Non-pigmented ciliary epithelial cell (primary cell): Measurements from ENCODE around the gene CYP26B1.

Experiments
- DNase-seq: peaks from one replicate; pipeline ENCODE4 v3.0.0-alpha.2; 2010; ENCODE audit warnings: low read depth

The CYP26B1 gene

DNA sequence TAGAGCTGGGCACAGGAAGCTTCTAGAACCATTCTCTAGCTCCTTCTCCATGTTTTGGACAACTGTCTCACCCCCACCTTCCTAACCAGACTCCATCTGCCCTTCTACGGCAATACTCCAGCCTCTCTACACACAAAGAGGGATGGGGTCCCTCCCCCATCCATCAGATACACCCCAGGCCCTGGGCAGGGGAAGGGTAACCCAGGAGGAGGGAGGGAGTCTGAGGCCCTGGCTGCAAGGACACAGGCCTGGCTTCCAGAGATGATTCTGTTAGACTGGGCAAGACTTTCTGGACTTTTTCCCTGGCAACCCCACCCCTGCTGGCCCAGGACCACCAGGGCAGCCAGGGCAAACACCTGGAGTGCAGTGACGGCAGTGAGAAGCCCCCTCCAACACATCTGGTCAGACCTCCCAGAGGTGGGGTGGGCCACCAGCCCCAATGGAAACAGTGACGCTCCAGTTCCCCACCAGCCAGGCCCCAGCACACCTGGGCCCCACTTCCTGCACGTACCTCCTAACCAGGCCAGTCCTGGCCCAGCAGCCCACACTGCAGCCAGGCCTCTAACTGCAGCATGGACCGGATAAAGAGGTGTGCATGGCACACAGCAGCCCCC, 6.5 kb downstream of the CYP26B1 start:
- DNase-seq: no peak

DNA sequence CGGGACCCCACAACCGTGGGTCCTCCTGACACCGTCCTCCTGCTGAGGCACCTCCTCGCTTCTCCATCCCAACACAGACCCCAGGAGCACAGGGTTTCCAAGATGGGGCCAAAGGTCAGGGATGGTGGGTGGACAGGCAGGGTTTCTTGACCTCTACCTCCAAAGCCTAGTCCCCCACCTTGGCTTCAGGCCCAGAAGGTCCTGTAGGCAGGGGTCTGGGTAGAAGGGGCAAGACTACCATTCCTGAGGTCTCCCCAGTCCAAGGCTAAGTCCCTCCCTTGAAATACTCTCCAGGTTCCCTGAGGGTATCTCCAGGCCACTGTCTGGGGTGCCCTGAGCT, 7.1 kb downstream of the CYP26B1 start:
- no peak for DNase-seq

DNA sequence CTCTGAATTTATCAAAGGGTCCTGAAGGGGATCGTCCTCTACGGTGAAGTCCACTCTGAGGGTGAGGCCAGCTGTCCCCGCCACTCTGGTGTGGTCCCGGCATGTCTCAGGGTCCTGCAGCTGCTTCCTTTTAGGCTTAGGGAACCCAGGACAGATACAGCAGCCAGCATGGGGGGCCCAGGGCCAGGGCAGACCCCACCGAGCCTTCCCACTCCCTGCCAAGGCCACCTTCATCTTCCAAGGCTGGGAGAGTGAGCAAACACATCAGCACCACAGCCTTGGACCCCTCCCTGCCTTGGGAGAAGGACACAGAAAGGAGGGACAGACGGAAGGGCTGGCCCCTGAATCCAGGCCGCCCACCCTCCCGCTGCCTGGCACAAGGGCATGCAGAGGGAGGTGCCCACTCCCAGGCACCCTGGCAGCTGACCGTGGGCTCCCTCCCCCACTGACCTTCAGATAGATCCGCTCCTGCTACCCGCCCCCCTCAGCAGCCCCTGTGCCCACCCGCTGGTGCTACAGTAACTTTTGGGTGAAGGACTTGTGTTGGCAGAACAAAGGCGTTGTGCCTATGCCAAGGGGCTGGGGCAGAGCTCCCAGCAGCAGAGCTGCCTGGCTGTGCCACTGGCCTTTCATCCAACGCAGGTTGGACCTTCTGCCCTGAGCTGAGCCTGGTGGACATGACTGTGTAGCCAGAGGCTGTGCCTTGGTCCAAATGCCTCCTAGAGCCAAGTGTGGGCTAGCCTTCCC, 7.6 kb downstream of the CYP26B1 start:
- DNase-seq: no peak

DNA sequence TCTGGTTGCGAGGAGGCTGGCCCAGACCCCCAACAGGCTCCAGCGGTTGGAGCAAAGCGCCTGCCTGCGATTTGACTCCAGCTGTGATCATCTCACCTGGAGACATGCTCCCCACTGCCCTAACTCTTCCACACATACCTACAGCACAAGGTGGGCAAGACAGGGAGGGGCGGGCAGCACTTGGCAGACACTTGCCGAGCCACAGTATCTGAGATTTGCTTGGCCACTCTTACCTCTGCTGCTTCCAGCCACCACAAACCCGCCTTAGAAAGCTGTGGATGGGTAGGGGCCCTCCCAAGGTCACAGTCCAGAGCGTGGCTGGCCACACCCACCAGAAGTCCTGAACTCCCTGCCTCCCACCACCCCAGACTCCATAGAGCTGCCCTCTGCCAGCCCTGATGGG, 8.2 kb downstream of the CYP26B1 start:
- no peak for DNase-seq

DNA sequence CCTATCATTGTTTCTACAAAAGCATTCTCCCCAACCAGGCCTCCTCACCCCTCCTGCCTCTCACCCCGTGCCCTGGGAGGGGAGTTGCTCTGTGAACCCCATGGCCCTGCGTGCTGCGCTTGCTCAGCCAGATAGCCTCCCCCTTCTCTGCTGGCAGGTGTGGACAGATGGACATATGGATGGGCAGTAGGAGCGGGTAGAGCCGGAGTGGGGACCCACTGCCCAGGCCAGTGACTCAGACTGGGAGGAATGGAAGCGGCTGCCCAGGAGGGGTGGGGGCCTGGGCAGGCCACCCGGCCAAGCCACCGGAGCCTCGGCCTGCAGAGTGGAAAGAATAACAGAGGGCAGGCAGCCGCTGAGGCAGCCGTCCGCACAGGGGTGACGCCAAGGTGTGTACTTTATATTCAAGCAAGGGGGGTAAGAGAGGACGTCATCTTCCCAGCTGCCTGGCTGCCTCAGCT, 8.7 kb downstream of the CYP26B1 start:
- DNase-seq: no peak

DNA sequence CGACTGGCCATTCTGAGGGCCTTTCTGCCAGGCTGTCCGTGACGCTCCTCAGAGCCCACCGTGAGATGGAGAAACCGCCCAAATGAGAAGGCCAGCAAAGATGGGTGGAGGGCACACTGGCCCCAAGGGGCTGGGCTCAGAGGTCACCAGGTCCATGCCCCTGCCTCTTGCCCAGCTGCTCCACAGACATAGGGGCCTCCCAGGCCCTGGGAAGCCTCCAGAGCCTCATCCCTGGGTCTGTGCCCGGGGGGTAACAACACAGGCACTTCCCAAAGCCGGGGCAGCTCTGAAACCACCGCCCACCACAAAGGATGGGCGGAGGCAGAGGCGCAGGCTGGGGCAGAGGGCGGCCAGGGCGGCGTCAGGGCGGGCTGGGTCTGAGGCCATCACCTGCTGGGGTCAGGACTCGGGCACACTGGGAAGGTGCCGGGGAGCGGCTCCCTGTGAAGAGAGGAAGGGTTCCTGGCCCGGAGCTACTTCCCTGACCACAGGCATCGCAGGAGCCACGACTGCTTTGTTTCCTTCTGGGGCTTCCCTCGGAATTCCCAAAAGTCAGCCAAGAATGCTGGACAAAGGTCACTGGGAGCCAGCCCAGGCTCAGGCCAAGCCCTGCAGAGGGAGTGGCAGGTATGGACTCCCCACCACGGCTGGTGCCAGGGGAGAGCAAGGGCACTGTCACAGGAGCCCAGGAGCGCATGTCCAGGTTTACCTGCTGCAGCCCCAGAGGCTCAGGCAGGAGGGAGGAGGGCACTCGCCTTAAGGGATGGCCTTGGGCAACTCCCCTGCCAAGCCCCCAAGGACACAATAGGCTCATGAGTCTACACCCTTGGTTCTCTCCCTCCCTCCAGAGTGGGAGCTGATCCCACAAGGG, 9.4 kb downstream of the CYP26B1 start:
- no peak for DNase-seq

DNA sequence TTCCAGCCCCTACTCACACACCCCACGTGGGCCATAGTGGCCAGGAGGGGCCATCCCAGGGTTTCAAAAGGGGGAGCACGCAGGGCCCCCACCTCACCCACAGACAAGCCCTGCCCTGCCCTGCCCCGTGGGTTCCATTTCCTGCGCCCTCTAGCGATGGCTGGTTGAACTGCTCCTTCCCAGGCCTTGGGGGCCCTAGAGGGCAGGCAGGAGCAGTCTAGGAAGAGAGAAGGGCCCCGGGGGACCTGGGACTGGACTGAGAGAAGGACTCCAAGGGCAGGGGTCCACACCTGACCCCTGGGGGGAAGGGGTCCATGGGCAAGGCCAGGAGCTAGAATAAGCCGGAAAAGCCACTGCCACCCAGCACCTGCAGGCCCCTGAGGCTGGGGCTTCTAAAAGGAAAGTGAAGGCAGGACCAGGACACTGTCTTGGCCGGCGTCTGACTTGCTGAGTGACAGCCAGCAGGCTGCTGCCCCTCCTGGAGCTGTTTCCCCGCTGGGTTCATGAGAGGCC, 10.1 kb downstream of the CYP26B1 start:
- no peak for DNase-seq

DNA sequence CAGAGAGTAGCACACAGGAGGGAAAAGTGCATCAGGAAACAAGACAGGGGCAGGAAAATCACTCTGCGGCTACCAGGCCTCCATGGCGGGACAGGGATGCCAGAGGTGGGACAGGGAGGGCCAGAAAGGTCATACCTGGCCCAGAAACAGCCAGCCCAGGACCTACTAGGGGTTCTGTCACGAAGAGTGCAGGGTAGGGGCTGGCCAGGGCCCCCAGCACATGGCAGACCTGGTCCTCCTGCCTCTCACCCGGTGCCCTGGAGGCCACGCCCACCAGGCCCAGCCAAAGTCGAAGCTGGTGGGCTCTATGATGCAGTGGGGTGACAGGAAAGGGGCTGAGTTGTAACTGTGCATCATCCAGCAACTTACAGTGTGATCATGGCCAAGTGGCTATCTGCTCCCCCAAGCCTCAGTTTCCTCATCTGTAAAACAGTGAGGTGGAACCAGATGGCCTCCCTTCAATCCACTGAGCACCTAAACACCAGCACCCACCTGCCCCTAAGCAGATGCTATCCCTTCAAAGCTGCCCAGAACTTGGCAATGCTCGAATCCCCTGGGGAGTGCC, 10.6 kb downstream of the CYP26B1 start:
- DNase-seq: no peak

DNA sequence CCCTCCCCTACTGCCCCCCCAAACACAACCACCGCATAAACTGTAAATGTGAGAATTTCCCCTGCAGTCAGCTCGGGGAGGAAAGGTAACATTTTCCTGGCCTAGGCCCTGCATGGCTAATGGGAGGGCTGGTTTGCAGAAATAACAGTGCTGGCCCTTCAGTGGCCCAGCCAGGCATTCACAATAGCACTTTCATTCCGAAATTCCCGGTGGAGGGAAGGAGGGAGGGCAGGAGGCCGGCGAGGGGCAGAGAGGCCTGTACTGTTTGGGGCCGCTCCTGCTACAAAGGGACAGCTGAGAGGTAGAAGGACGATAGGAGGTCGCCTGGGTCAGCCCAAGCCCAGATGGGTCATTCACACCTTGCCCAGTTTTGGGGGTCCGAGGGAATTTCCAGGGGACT, 11.3 kb downstream of the CYP26B1 start:
- DNase-seq: no peak

DNA sequence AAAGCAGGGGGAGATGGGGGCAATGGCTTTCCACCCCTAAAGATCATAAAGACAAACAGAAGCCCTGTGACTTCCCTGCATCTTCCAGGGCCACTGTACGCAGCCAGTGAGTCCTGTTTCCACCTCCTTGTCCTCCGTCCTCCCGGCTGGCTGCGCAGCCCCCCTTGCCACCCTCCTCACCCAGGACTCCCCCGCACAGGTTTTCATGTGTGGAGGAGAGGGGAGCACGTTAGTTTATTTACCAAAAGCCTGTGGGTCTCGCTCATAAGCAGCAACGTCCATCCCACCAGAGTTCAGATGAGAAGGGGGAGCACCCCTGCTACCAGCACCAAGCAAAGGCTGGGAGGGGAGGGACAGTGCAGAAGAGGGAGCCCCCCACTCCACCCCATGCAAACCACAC, 11.7 kb downstream of the CYP26B1 start:
- DNase-seq: no peak

DNA sequence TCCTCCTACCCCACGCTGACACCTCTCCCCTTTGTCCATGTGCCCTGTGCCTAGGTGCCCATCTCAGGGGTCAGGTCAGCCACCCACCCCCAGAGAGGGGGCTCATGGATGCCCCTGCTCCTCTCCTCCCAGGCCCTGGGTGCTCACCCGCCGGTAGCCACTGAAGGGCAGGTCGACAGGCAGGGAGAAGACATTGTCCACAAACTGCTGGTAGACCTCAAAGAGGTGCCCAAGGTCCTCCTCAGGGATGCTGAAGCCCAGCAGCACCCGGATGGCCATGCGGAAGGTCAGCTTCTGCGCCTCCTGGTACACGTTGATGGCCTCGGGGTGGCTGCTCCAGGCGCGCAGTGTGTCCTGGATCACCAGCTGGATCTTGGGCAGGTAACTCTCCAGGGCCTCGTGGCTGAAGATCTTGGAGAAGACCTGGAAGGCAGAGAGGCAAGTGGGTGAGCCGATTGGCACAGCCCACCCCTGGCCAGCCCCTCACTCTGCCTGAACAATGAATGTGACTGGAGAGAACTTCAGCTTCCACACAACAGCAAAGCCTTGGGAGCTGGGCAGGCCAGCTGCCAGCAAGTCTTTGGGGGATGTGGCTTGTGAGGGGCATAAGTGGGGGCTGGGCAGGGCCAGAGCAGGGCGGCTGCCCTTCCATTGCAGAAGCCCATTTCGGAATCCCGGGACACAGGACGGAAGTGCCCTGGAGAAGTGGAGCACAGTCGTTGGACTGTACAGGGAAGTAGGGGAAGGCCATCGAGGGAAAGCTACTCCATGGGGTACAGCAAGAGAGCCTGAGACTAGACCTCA, 12.5 kb downstream of the CYP26B1 start:
- no peak for DNase-seq

DNA sequence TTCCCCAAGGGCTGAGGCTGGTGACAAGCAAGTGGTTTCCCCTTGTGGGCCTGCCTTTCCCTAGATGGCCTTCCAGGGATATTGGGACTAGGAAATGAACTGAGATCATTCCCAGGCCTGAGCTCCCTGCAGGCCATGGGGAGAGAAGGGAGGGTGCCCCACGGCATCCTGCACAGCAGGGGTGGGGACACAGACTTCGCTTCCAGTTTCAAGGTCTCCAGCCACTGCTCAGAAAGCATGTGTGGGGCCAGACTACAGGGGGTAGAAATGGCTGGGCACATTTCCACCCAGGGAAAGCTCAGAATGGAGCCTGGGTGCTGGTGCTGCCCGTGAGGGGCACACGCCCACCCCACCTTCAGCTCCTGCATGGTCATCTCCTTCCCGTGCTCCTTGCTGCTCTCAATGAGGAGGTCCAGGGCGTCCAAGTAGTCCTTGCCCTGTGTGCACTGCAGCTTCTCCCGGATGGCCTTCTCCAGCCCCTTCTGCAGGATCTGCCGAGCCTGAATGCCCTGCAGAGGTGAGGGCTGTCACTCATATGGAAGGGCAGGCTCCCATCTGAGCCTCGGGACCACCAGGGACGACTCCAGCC, 13.2 kb downstream of the CYP26B1 start:
- DNase-seq: no peak

DNA sequence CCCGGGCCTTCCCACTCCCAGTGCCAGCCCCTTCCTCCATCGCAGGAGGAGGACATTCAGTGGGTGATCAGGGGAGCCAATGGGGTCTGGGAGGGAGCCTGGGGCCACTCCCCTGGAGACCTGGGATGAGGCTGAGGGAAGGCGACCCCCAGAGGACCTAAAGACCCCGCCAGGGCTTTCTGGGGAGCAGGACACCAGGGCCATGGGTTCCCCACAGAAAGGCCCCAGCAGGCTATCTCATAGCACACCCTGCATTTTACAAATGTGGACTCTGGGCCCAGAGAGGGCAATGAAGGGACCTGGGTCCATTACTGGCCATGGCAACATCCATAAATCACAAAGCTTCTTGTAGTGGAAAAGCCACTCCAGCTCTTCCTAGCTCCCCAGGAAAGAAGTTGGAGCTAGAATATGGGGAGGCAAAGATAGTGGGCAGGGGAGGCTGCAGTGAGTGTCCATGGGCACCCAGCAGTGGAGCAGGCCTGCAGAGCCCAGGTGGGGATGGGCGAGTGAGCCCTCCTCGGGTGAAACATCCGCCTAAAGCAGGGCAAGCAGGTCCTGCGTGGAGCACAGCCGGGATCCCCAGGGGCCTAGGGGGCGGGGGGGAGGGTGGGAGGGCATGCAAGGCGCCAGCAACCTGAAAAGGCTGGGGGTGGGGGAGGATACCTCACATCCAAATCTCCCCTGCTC, 13.8 kb downstream of the CYP26B1 start:
- DNase-seq: no peak

DNA sequence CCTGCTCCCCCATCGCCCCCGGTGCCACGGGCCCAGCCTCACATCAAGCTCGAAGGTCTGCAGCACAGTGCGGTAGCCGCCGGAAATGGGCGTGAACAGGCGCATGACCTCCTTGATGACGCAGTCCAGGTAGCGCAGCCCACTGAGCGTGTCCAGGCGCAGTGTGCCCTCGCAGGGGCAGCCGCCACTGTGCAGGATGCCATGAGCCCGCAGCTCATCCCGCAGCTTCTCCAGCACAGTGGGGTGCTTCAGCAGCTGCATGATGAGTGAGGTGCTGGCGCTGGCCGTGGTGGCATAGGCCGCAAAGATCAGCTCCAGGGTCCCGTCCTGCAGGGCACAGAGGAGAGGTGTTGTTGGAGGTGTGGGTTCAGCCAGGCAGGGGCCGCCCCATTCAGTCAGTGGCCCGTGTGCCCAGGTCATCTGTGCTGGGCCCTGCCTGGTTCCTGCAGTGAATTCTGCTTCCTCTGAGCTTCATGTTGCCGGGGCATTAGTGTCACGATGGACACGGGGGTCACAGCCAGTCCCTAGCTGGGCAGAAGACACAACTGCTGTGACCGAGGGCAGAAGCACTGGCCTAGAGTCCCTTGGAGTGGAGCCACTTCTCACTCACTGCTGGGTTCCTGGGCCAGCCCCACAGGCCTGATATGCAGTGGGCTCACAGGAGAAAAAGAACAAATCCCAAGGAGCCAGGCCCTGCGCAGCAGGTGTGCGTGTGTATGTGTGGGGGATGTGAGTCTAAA, 14.5 kb downstream of the CYP26B1 start:
- DNase-seq: no peak

DNA sequence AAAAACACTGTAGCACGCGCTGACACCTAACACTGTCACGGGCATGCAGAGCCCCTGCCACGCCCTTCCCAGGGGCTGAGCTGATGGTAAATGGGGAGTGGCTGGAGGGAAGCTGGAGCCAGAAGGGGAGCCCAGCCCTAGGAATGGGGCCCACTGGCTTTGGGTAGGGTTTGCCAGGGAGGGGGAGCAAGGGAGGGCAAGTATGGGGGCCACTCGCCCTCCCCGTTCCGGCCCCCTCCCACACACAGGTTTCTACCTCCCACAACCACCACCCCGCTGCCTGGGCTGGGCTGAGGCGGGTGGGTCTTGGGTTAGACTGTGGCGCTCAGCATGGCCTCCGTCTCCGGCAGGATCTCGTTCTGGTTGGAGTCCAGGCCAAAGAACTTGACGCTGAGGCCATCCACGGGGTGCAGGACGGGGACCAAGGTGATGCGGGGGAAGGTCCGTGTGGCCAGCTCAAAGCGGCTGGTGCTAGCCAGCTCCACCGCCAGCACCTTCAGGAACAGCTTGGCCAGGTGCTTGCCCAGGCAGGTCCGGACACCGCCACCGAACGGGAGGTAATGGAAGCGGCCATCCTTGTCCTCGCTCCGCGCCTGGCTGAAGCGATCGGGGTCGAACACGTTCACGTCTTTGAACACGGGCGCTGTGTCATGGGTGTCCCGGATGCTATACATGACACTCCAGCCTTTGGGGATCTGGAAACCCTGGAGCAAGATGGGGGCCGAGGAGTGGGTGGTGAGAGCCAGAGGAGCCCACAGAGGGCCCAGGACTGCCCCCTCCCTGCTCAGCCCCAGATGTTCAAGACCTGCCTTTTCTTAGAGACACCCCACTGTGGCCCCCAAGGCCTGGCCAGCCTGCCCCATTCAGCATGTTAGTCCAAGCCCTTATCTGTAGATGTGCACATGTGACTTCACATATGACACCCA, 15.5 kb downstream of the CYP26B1 start:
- DNase-seq: no peak

DNA sequence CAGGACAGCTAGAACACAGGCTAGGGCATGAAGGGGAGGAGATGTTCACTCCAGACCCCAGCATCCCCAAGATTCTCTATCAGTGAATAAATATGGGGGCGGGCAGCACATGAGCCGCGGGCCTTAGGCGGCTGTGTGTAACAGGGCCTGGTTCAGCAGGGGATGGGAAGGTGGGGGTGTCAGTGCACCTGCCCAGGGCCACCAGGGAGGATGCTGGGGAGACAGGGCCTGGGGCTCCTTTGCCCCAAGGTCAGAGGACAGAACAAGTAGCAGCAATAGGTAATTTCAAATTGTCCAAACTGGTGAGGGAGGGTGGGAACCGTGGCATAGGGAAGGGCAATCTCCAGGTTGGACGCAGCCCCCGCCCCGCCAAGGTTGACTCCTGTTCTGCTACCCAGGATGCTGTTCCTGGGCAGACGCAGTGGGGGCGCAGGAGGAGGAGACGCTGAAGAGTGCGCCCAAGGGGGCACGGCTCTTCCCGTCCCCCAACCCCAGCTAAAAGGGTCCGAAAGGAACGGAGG, 16.2 kb downstream of the CYP26B1 start:
- no peak for DNase-seq

DNA sequence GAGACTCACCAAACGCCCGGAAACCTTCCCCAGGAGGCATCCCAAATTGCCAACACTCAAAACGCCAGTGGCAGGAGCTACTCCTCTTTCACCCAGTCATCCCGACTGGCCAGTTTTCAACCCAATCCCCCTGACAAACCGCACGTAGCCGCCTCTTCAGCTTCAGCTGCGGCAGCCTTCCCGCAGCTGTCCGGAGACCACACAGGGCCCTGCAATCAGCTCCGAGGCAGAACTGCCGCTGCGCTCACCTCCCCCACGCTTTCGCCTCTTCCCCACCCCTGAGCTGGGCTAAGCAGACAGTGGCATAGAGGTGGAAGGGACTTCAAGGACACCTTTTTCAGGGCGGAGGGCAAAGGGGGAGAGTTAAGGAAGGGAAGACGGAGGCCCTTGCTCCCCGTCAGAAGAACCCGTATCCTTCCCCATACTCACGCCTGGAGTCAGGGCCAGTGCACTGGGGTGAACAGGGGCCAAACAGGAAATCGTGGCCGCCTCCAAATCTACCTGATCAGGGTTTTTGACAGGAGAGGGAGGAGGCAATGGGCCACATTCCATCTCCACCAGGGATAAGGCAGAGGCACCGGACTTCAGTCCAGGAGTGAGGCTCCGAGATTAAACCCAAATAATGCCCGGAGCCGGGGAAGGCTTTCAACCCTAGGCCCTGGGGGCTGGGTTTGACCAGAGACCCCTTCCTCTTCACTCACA, 16.9 kb downstream of the CYP26B1 start:
- DNase-seq: no peak
